ENCODE results near the gene SRBD1.

SRBD1 gene

GRCh38 chr2:45611020-45611859 lies at the start of gene SRBD1:
SRBD1 (minus strand) TSS chr2:45611267; CDS start chr2:45605441, 5,826 bp downstream.
- DNase-seq, result peak; percentile 82

- DNase-seq, result no peak
Observed at GRCh38 chr2:45654250-45654649, 43.2 kb upstream of the SRBD1 start.

DNA sequence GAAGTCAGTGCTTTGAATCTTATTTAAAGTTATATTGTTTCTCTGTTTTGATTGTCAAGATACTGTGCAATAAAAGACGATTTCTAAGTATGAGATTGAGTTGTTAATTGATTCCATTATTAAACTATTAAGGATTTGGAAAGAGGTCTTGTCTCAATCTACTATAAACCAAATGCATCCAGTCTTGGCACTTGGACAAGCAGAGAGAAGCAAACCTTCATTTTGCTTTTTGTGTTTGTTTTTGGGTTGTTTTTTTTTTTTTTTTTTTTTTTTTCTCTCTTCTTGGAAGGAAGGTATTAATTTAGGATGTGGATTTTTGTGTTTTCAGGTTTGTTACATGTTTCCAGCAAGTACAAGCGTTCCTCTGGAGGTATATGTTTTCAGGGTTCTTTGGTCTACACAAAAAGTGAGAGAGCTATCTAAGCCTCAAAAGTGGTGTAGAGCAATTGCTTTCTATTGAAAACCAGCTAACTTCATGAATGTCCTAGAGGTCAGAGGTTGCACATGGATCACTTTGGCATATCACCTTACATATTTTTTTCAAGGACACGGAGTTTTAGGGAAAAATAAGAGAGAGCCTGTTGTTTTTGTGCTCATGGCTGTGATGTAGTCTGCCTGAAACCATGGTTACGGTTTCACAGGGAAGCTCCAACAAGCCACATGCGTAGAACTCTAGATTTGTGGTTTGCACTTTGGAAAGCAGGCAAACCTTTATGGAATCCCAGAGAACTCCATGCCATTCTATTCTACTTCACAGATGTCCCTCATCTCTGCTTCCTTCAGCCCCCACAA lies 42.3 kb upstream of the SRBD1 start:
- no peak for DNase-seq

DNA sequence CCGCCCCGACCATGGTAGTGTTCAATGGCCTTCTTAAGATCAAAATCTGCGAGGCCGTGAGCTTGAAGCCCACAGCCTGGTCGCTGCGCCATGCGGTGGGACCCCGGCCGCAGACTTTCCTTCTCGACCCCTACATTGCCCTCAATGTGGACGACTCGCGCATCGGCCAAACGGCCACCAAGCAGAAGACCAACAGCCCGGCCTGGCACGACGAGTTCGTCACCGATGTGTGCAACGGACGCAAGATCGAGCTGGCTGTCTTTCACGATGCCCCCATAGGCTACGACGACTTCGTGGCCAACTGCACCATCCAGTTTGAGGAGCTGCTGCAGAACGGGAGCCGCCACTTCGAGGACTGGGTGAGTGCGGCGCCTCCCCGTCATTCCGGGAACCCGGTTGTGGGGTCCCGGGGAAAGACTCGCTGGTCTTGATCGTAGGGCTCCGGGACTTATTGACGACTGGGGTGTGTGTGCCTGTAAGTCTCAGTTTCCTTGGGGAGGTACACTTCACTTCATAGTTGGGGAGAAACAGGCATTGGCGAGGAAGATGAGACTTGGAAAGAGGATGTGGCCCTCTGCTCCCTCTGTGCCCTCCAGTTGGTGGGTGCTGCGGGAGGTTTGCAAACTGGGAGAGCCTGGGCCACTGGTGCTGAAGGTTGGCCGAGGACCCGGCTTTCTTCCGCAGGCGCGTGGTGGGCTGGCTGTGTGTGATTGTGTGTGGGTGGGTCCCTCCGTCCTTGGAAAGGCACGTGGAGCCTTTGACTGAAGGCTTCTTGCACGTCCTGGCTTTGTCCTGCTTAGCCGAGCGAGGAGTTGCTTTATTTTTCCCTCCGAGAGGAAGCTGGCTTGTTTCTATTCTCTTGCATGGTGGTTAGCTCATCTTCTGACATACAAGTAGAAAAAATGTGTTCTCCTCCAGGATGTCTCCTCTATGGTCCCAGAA lies 41.3 kb upstream of the SRBD1 start:
- no peak for DNase-seq

- no peak for DNase-seq
Observed at GRCh38 chr2:45651415-45652089, 40.5 kb upstream of the SRBD1 start, which contains the start of gene PRKCE. PRKCE (plus strand) TSS chr2:45651675.

GRCh38 chr2:45650851-45651414 lies 39.9 kb upstream of the SRBD1 start:
- peak; percentile 50 for DNase-seq

DNA sequence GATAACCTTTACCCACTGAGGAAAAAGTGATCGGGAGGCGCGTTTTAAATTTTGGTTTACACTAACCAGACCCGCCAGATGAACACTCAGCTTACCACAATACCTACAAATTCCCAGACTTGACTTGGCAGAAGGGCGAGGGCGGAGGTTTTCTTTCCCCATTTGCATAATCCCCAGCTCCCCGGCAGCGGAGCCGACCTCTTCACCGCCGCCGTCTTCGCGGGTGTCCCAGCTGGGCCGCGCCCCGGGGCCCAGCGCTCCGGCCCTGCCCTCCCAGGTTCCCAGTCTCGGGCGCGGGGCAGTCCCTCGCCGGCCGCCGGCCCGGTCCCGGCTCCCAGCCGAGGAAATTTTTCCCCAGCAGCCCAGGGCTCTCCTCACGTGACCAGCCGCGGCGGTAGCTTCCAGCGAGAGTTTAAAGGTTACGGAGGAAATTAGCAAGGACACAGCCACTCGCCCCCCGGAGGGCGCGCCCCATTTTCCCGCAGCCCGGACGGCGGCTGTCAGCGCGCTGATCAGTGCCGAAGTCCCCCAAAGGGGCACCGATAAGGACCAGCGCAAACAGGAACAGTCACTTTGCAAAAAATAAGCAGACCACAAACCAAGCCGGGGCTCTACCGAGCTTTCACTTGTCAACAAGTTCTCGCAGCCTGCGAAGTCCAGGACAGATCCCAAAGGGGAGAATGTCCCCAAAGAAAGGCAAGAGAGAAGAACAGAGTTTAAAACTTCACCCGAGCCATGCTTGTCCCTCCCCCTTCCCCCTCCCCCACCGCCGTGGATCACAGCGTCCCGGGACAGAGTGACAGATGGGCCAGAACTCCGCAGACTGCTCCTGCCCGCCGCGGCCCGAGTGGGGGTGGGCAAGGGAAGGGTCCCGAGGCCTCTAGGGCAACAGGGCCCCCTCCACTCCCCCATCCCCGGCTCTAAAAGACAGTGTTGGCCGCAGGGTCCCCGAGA lies 39.1 kb upstream of the SRBD1 start:
- DNase-seq, result peak; percentile 36

- no peak for DNase-seq
Observed at GRCh38 chr2:45649462-45649857, 38.4 kb upstream of the SRBD1 start.

DNA sequence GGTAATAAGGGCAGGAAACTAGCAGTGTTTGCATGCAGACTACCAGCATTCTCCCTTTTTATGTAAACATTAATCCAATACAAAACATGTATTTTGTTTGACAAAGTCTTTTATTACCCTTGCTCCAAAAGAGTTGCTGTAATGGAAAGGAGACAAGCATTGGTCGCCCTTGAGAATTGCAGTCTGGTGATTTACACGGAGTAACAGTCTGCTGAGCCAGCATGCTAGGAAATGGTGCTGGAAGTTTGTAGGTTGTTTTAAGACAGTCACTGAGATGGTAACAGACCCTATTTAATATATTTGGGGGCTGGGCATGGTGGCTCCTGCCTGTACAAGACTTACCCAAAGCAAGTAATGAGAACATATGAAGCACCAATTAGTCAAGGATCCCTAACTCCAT lies 37.6 kb upstream of the SRBD1 start:
- no peak for DNase-seq

DNA sequence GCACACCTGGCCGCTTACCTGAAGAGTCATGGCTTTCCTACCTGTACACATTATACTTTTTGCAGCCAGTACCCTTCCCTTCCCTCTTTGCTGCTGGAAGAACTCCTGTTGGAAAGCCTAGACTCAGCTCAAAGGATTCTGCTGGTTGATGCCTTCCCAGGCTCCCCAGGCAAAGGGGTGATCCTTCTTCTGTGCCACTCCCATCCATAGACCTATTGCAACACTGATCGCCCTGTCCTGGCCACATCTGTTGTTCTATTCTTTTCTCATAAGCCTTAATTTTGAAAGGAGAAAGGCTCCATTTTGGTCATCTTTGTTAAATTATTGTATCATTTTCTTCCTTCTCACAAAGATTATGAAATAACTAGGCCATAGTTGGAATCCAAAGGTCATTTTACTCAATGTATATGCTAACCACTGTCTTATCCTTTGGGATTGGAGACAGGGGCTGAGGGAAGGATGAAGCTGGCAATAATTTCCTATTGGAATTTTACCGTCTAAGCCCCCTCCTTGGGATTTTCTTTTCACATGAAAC lies 37.0 kb upstream of the SRBD1 start:
- no peak for DNase-seq

GRCh38 chr2:45647356-45647755 lies 36.3 kb upstream of the SRBD1 start:
- no peak for DNase-seq

GRCh38 chr2:45646289-45646688 lies 35.2 kb upstream of the SRBD1 start:
- no peak for DNase-seq

GRCh38 chr2:45643543-45644542 lies 32.8 kb upstream of the SRBD1 start:
- DNase-seq, result peak; percentile 14

DNA sequence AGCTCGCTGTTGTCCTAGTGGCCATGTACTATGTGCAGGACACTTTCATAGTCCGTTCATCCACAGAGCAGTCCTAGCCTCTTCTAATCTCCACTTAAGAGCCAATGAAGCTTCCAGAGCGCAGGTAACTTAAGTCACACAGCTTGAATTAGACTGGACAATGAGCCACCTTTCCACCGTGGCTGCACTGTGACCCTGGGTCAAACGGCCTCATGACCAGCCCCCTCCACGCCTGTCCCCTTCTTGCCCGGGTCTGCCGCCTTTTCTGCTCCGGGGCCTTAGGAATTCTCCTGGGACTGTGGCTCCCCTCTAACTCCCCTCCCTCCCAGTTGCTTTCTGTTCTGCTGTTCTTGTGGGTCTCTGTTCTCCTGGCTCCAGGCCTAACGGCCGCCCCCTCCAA lies 32.0 kb upstream of the SRBD1 start:
- DNase-seq, result no peak

- DNase-seq, result no peak
Observed at GRCh38 chr2:45640576-45640975, 29.5 kb upstream of the SRBD1 start.

- no peak for DNase-seq
Observed at GRCh38 chr2:45637440-45637839, 26.4 kb upstream of the SRBD1 start.

DNA sequence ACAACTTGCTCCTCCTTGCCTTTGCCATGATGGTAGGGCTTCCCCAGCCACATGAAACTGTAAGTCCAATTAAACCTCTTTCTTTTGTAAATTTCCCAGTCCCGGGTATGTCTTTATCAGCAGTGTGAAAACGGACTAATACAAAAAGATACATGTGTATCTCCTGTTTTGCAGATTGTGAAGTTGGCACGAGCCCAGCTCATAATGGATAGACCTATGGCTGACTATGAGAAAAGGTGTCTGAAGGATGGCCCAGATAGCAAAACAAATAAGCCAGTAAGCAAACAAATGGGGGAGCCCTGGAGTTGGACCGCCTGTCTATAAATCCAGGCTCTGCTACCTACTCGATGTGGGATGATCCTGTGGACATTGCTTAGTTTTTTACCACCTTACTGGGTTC lies 24.9 kb upstream of the SRBD1 start:
- DNase-seq, result no peak

- no peak for DNase-seq
Observed at GRCh38 chr2:45634223-45634622, 23.2 kb upstream of the SRBD1 start.

- no peak for DNase-seq
Observed at GRCh38 chr2:45631955-45632354, 20.9 kb upstream of the SRBD1 start.
